DOHH2 (cell line): Measurements from ENCODE around the gene PADI4.

Source experiments
- H3F3A ChIP-seq: fragments of 200-600 bp; sonication (generic), shearing (Covaris generic); 2 replicates; pipeline ENCODE4 v1.6.0; 2016; ENCODE audit warnings: antibody characterized with exemption, mild to moderate bottlenecking; ENCODE audit not compliant: control insufficient read depth, insufficient read depth
- H3K27ac ChIP-seq: fragments of 200-600 bp; sonication (generic); 2 replicates; pipeline ENCODE4 v1.5.1; 2014; ENCODE audit warnings: low read depth, mild to moderate bottlenecking, low read length, moderate library complexity
- H3K27me3 ChIP-seq: fragments of 200-600 bp; sonication (generic); 2 replicates; pipeline ENCODE4 v1.6.1; 2014; ENCODE audit warnings: mild to moderate bottlenecking, low read length, mixed read lengths; ENCODE audit not compliant: control insufficient read depth
- H3K36me3 ChIP-seq: fragments of 200-600 bp; sonication (generic); 2 replicates; pipeline ENCODE4 v1.6.1; 2014; ENCODE audit warnings: mild to moderate bottlenecking, low read length, moderate library complexity, mixed read lengths; ENCODE audit not compliant: control insufficient read depth
- H3K4me1 ChIP-seq: fragments of 200-600 bp; sonication (generic); 2 replicates; pipeline ENCODE4 v1.6.1; 2014; ENCODE audit warnings: mild to moderate bottlenecking, low read length, mixed read lengths; ENCODE audit not compliant: control insufficient read depth
- H3K4me2 ChIP-seq: fragments of 200-600 bp; sonication (generic); 2 replicates; pipeline ENCODE4 v1.6.0; 2014; ENCODE audit warnings: mild to moderate bottlenecking, low read length, moderate library complexity
- H3K4me3 ChIP-seq: fragments of 200-600 bp; sonication (generic); 2 replicates; pipeline ENCODE4 v1.5.1; 2014; ENCODE audit warnings: mild to moderate bottlenecking, low read length, mixed read lengths
- H3K79me2 ChIP-seq: fragments of 200-600 bp; sonication (generic); 2 replicates; pipeline ENCODE4 v1.6.1; 2014; ENCODE audit warnings: mild to moderate bottlenecking, low read length, mixed read lengths; ENCODE audit not compliant: control insufficient read depth
- H3K9me2 ChIP-seq: fragments of 200-600 bp; sonication (generic); replicated peaks from 2 replicates; pipeline ENCODE4 v1.6.1; 2014; ENCODE audit warnings: mild to moderate bottlenecking, low read length, mixed read lengths; ENCODE audit not compliant: control insufficient read depth
- H3K9me3 ChIP-seq: fragments of 200-600 bp; sonication (generic); 2 replicates; pipeline ENCODE4 v1.6.1; 2014; ENCODE audit warnings: antibody characterized with exemption, low read length, mixed read lengths; ENCODE audit not compliant: control insufficient read depth, insufficient read depth
- H4K20me1 ChIP-seq: fragments of 200-600 bp; sonication (generic); 2 replicates; pipeline ENCODE4 v1.6.0; 2014; ENCODE audit warnings: low read depth, mild to moderate bottlenecking, antibody characterized with exemption, low read length, moderate library complexity; ENCODE audit not compliant: control insufficient read depth, insufficient read depth
- CTCF ChIP-seq: fragments of 200-600 bp; sonication (generic); IDR thresholded peaks from one replicate; pipeline ENCODE4 v1.5.1; 2014; ENCODE audit warnings: antibody characterized with exemption, mild to moderate bottlenecking, low read depth, low read length; ENCODE audit not compliant: poor library complexity, severe bottlenecking
- EZH2phosphoT487 ChIP-seq: fragments of 200-600 bp; sonication (generic); IDR thresholded peaks from 2 replicates; pipeline ENCODE4 v1.6.1; 2017; ENCODE audit warnings: borderline replicate concordance, mild to moderate bottlenecking, antibody characterized with exemption, low read length, moderate library complexity, mixed read lengths

Gene PADI4

GRCh38 chr1:17356387-17357026 is 48.5 kb downstream of the PADI4 start:
- Histone ChIP-seq H3K79me2 (no peaks in the 10 kb centered on the region), H3K9me3 (no peaks in the 10 kb centered on the region), H3K27me3 (no peaks in the 10 kb centered on the region)

GRCh38 chr1:17358557-17358956 is 50.6 kb downstream of the PADI4 start:
- H3K27me3 ChIP-seq, result no peaks in the 10 kb centered on the region
- no peak overlapping the region for H3K4me2 ChIP-seq
- no peak overlapping the region for H3K4me3 ChIP-seq
- H3K9me2 ChIP-seq, result no peaks in the 10 kb centered on the region
- no peak for TF ChIP-seq EZH2phosphoT487
- no peak for TF ChIP-seq CTCF
- no peaks in the 10 kb centered on the region for H3K4me1 ChIP-seq
- H3K9me3 ChIP-seq, result no peaks in the 10 kb centered on the region
- H3K79me2 ChIP-seq, result no peaks in the 10 kb centered on the region
- H4K20me1 ChIP-seq, result no peaks in the 10 kb centered on the region
- no peaks in the 10 kb centered on the region for H3K36me3 ChIP-seq
- H3K27ac ChIP-seq, result no peak overlapping the region
- H3F3A ChIP-seq, result no peaks in the 10 kb centered on the region

More at GRCh38 chr1:17356387-17357026, 48.5 kb downstream of the PADI4 start:
- Histone ChIP-seq H4K20me1 (no peaks in the 10 kb centered on the region), H3F3A (no peaks in the 10 kb centered on the region), H3K4me1 (no peaks in the 10 kb centered on the region), H3K4me3 (no peak overlapping the region), H3K36me3 (no peaks in the 10 kb centered on the region), H3K9me2 (no peaks in the 10 kb centered on the region), H3K27ac (no peak overlapping the region), H3K4me2 (no peak overlapping the region)
- no peak for TF ChIP-seq EZH2phosphoT487
- no peak for TF ChIP-seq CTCF

- no peak overlapping the region for H3K27ac ChIP-seq
- H3F3A ChIP-seq, result no peaks in the 10 kb centered on the region
- H3K79me2 ChIP-seq, result no peaks in the 10 kb centered on the region
- H3K9me2 ChIP-seq, result no peaks in the 10 kb centered on the region
- H3K27me3 ChIP-seq, result no peaks in the 10 kb centered on the region
- H3K4me1 ChIP-seq, result no peaks in the 10 kb centered on the region
- H3K4me2 ChIP-seq, result no peak overlapping the region
- H3K36me3 ChIP-seq, result no peaks in the 10 kb centered on the region
- H4K20me1 ChIP-seq, result no peaks in the 10 kb centered on the region
- H3K4me3 ChIP-seq, result no peak overlapping the region
- TF ChIP-seq CTCF, result no peak
- no peak for TF ChIP-seq EZH2phosphoT487
- no peaks in the 10 kb centered on the region for H3K9me3 ChIP-seq
Measured at GRCh38 chr1:17359031-17359430, 51.0 kb downstream of the PADI4 start.

GRCh38 chr1:17359808-17360207 is 51.8 kb downstream of the PADI4 start:
- Histone ChIP-seq H3K27ac (no peak overlapping the region), H3K4me1 (no peaks in the 10 kb centered on the region), H3K9me3 (no peaks in the 10 kb centered on the region), H3K36me3 (no peaks in the 10 kb centered on the region), H3F3A (no peaks in the 10 kb centered on the region), H3K4me3 (no peak overlapping the region), H3K9me2 (no peaks in the 10 kb centered on the region), H4K20me1 (no peaks in the 10 kb centered on the region), H3K4me2 (no peak overlapping the region), H3K79me2 (no peaks in the 10 kb centered on the region), H3K27me3 (no peaks in the 10 kb centered on the region)
- no peak for TF ChIP-seq CTCF
- TF ChIP-seq EZH2phosphoT487, result no peak
